Liver (tissue), 9 donors: ENCODE data around the gene LSM7. TPM values are rescaled to one million over a fixed set of nuclear protein-coding genes. Genes with fewer than 3 reads are reported as not detected.

ENCODE experiments used
- DNase-seq: peaks from one replicate; pipeline ENCODE4 v3.0.0-alpha.2; 2017; ENCODE audit warnings: low spot score
- H3K27ac ChIP-seq, 2 donors: one replicate each; pipeline ENCODE4 v1.7.0; 2013; ENCODE audit warnings: inconsistent platforms in 2 of 2, low read length in 2 of 2, control low read depth in 1 of 2, low read depth in 1 of 2, mild to moderate bottlenecking in 1 of 2
- H3K27me3 ChIP-seq, 4 donors: one replicate each; pipeline versions ENCODE4 v1.6.1 to v1.7.0; 2013; ENCODE audit warnings: low read length in 3 of 4, inconsistent platforms in 1 of 4, mild to moderate bottlenecking in 1 of 4, moderate library complexity in 1 of 4; ENCODE audit not compliant: control insufficient read depth in 4 of 4, insufficient read depth in 4 of 4
- H3K36me3 ChIP-seq, 4 donors: one replicate each; pipeline versions ENCODE4 v1.6.1 to v1.7.0; 2013; ENCODE audit warnings: low read length in 3 of 4, mild to moderate bottlenecking in 3 of 4, low read depth in 1 of 4, moderate library complexity in 1 of 4; ENCODE audit not compliant: control insufficient read depth in 4 of 4, insufficient read depth in 3 of 4
- H3K4me1 ChIP-seq, 4 donors: one replicate each; pipeline versions ENCODE4 v1.6.1 to v1.7.0; 2013; ENCODE audit warnings: low read length in 3 of 4, mild to moderate bottlenecking in 3 of 4, moderate library complexity in 1 of 4; ENCODE audit not compliant: control insufficient read depth in 4 of 4, insufficient read depth in 4 of 4
- H3K4me3 ChIP-seq, 3 donors: one replicate each; pipeline versions ENCODE4 v1.6.1 to v1.7.0; 2013; ENCODE audit warnings: low read length in 3 of 3, control low read depth in 1 of 3, low read depth in 1 of 3, mild to moderate bottlenecking in 1 of 3
- H3K9ac ChIP-seq, 2 donors: one replicate each; pipeline ENCODE4 v1.7.0; 2013; ENCODE audit warnings: low read length in 2 of 2, mild to moderate bottlenecking in 2 of 2, moderate library complexity in 2 of 2, control low read depth in 1 of 2, low read depth in 1 of 2
- H3K9me3 ChIP-seq, 4 donors: one replicate each; pipeline versions ENCODE4 v1.6.1 to v1.7.0; 2013; ENCODE audit warnings: low read length in 3 of 4; ENCODE audit not compliant: control insufficient read depth in 4 of 4
- EGR1 ChIP-seq, 2 donors: IDR thresholded peaks; 2 replicates each; pipeline ENCODE4 v1.6.1; 2016 to 2018; ENCODE audit warnings: antibody characterized with exemption in 2 of 2, low read depth in 2 of 2
- FOXA1 ChIP-seq: IDR thresholded peaks from 2 replicates; pipeline ENCODE4 v1.6.1; 2016; ENCODE audit warnings: antibody characterized with exemption
- FOXA2 ChIP-seq: IDR thresholded peaks from 2 replicates; pipeline ENCODE4 v1.6.1; 2016; ENCODE audit warnings: antibody characterized with exemption
- GABPA ChIP-seq, 2 donors: IDR thresholded peaks in 1 of 2; conservative IDR thresholded peaks in 1 of 2; 2 replicates each; pipeline ENCODE4 v1.6.1; 2016; ENCODE audit warnings: antibody characterized with exemption in 2 of 2, mild to moderate bottlenecking in 1 of 2, moderate library complexity in 1 of 2
- HNF4A ChIP-seq, 2 donors: conservative IDR thresholded peaks; 2 replicates each; pipeline ENCODE4 v1.6.1; 2016; ENCODE audit warnings: antibody characterized with exemption in 2 of 2, mild to moderate bottlenecking in 2 of 2
- HNF4G ChIP-seq: IDR thresholded peaks from 2 replicates; pipeline ENCODE4 v1.6.1; 2016; ENCODE audit warnings: antibody characterized with exemption
- JUND ChIP-seq, 2 donors: IDR thresholded peaks; 2 replicates each; pipeline ENCODE4 v1.6.1; 2016; ENCODE audit warnings: antibody characterized with exemption in 2 of 2
- NR2F2 ChIP-seq: IDR thresholded peaks from 2 replicates; pipeline ENCODE4 v1.6.1; 2016; ENCODE audit warnings: antibody characterized with exemption
- RAD21 ChIP-seq, 2 donors: IDR thresholded peaks; 2 replicates each; pipeline ENCODE4 v1.6.1; 2016; ENCODE audit warnings: antibody characterized with exemption in 2 of 2, mild to moderate bottlenecking in 2 of 2
- RXRA ChIP-seq, 2 donors: IDR thresholded peaks; 2 replicates each; pipeline ENCODE4 v1.6.1; 2017 to 2018; ENCODE audit warnings: antibody characterized with exemption in 2 of 2, mild to moderate bottlenecking in 1 of 2
- SP1 ChIP-seq: IDR thresholded peaks from 2 replicates; pipeline ENCODE4 v1.6.1; 2018; ENCODE audit warnings: antibody characterized with exemption, mild to moderate bottlenecking
- TAF1 ChIP-seq: conservative IDR thresholded peaks from 2 replicates; pipeline ENCODE4 v1.6.1; 2016; ENCODE audit warnings: antibody characterized with exemption, mild to moderate bottlenecking
- YY1 ChIP-seq: IDR thresholded peaks from 2 replicates; pipeline ENCODE4 v1.6.1; 2016; ENCODE audit warnings: antibody characterized with exemption, mild to moderate bottlenecking
- WGBS: extraction: QIAGEN DNeasy Blood & Tissue Kit; methylation state at CpG from one replicate; pipeline ENCODE4 v1.1.7; 2013; 5-methylcytosine and 5-hydroxymethylcytosine counted together
- polyA plus RNA-seq, 2 donors: library from polyadenylated mRNA; stranded (reverse) in 1 of 2; unstranded in 1 of 2; fragments of 200-250 nt in 1 of 2; fragments of >200 nt in 1 of 2; fragmentation: Nextera tagmentation in 1 of 2; extraction: Ambion mirVana in 1 of 2; gene quantifications; one replicate each; pipeline versions ENCODE4 v1.2.1 to v1.2.3, GENCODE V29; 2013 to 2015
- total RNA-seq, 2 donors: library from RNA; depleted of rRNA; stranded (reverse); fragments of >200 nt; gene quantifications; one replicate each; pipeline ENCODE4 v1.2.3, GENCODE V29; 2014
- TF ChIP-seq, protein P1 (sequence below): IDR thresholded peaks from 2 replicates; pipeline ENCODE4 v1.6.1; 2016; ENCODE audit warnings: antibody characterized with exemption
- TF ChIP-seq, protein P2 (sequence below): IDR thresholded peaks from 2 replicates; pipeline ENCODE4 v1.6.1; 2016; ENCODE audit warnings: antibody characterized with exemption
- TF ChIP-seq, protein P3 (sequence below): IDR thresholded peaks from 2 replicates; pipeline ENCODE4 v1.6.1; 2016; ENCODE audit warnings: antibody characterized with exemption, mild to moderate bottlenecking
- TF ChIP-seq, protein P4 (sequence below): fragments of 150-350 bp; IDR thresholded peaks from 2 replicates; pipeline ENCODE4 v1.5.1; 2017; ENCODE audit warnings: improper control_type of control experiment, low read depth, low read length; ENCODE audit not compliant: missing input control
- TF ChIP-seq, protein P5 (sequence below): IDR thresholded peaks from 2 replicates; pipeline ENCODE4 v1.6.1; 2016; ENCODE audit warnings: antibody characterized with exemption
- donor health status: healthy.
- donor health status: healthy.
- donor health status: healthy.
- donor health status: healthy.
- donor health status: healthy.

LSM7 gene
- total and polyA plus RNA-seq, 4 donors: 23.6 to 59.9 (median 38.5) TPM

DNA sequence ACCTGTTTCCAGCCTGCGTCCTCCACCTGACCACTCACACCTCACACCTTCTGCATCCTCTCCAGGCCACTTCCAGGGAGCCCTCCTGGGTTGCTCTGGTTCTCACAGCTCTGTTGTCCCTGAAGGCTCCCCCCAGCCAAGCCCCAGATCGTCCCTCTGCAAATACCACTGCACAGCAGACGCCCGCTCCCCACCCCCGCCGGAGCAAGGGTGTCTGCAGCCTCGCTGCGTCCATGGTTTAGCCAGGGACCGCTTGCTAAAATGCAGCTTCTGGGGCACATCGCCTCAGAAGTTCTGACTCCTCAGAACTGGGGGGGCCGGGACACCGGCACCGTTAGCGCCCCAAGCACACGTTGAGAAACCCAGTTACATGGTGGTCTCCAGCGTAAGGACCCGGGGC is 21.4 kb downstream of the LSM7 start:
- WGBS: 54% methylated on average over 17 of the region's 17 CpGs
- H3K4me3 ChIP-seq: no peak overlapping the region
- TF ChIP-seq FOXA2: no peak
- TF ChIP-seq GABPA (IDR thresholded peaks at IDR 0.05 in 1 of 2, conservative IDR thresholded peaks at IDR 0.05 in 1 of 2): no peak
- TF ChIP-seq, protein P1, sequence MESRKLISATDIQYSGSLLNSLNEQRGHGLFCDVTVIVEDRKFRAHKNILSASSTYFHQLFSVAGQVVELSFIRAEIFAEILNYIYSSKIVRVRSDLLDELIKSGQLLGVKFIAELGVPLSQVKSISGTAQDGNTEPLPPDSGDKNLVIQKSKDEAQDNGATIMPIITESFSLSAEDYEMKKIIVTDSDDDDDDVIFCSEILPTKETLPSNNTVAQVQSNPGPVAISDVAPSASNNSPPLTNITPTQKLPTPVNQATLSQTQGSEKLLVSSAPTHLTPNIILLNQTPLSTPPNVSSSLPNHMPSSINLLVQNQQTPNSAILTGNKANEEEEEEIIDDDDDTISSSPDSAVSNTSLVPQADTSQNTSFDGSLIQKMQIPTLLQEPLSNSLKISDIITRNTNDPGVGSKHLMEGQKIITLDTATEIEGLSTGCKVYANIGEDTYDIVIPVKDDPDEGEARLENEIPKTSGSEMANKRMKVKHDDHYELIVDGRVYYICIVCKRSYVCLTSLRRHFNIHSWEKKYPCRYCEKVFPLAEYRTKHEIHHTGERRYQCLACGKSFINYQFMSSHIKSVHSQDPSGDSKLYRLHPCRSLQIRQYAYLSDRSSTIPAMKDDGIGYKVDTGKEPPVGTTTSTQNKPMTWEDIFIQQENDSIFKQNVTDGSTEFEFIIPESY: no peak
- TF ChIP-seq EGR1 (IDR thresholded peaks at IDR 0.05; ENCODE audit: low read depth in 2 of 2): no peak
- TF ChIP-seq FOXA1: no peak
- TF ChIP-seq, protein P2, sequence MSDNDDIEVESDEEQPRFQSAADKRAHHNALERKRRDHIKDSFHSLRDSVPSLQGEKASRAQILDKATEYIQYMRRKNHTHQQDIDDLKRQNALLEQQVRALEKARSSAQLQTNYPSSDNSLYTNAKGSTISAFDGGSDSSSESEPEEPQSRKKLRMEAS: no peak
- no peak for TF ChIP-seq YY1
- TF ChIP-seq JUND (IDR thresholded peaks at IDR 0.05): no peak
- TF ChIP-seq RAD21 (IDR thresholded peaks at IDR 0.05): no peak
- no peak for TF ChIP-seq RXRA (IDR thresholded peaks at IDR 0.05)
- TF ChIP-seq HNF4G: no peak
- no peak for TF ChIP-seq NR2F2
- TF ChIP-seq, protein P3, sequence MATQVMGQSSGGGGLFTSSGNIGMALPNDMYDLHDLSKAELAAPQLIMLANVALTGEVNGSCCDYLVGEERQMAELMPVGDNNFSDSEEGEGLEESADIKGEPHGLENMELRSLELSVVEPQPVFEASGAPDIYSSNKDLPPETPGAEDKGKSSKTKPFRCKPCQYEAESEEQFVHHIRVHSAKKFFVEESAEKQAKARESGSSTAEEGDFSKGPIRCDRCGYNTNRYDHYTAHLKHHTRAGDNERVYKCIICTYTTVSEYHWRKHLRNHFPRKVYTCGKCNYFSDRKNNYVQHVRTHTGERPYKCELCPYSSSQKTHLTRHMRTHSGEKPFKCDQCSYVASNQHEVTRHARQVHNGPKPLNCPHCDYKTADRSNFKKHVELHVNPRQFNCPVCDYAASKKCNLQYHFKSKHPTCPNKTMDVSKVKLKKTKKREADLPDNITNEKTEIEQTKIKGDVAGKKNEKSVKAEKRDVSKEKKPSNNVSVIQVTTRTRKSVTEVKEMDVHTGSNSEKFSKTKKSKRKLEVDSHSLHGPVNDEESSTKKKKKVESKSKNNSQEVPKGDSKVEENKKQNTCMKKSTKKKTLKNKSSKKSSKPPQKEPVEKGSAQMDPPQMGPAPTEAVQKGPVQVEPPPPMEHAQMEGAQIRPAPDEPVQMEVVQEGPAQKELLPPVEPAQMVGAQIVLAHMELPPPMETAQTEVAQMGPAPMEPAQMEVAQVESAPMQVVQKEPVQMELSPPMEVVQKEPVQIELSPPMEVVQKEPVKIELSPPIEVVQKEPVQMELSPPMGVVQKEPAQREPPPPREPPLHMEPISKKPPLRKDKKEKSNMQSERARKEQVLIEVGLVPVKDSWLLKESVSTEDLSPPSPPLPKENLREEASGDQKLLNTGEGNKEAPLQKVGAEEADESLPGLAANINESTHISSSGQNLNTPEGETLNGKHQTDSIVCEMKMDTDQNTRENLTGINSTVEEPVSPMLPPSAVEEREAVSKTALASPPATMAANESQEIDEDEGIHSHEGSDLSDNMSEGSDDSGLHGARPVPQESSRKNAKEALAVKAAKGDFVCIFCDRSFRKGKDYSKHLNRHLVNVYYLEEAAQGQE: no peak
- TF ChIP-seq TAF1: no peak
- TF ChIP-seq, protein P4, sequence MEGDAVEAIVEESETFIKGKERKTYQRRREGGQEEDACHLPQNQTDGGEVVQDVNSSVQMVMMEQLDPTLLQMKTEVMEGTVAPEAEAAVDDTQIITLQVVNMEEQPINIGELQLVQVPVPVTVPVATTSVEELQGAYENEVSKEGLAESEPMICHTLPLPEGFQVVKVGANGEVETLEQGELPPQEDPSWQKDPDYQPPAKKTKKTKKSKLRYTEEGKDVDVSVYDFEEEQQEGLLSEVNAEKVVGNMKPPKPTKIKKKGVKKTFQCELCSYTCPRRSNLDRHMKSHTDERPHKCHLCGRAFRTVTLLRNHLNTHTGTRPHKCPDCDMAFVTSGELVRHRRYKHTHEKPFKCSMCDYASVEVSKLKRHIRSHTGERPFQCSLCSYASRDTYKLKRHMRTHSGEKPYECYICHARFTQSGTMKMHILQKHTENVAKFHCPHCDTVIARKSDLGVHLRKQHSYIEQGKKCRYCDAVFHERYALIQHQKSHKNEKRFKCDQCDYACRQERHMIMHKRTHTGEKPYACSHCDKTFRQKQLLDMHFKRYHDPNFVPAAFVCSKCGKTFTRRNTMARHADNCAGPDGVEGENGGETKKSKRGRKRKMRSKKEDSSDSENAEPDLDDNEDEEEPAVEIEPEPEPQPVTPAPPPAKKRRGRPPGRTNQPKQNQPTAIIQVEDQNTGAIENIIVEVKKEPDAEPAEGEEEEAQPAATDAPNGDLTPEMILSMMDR: no peak
- TF ChIP-seq SP1: no peak
- no peak for TF ChIP-seq HNF4A (conservative IDR thresholded peaks at IDR 0.05)
- no peak overlapping the region for H3K27ac ChIP-seq
- no peak overlapping the region for H3K9ac ChIP-seq
- no peak for DNase-seq
- no peaks in the 10 kb centered on the region for H3K36me3 ChIP-seq
- H3K27me3 ChIP-seq: peaks cover 0 to 3% (median 3%) of the 10 kb centered on the region in 4 donors
- no peaks in the 10 kb centered on the region for H3K9me3 ChIP-seq
- H3K4me1 ChIP-seq: peaks cover 0 to 8% (median under 1%) of the 10 kb centered on the region in 4 donors

DNA sequence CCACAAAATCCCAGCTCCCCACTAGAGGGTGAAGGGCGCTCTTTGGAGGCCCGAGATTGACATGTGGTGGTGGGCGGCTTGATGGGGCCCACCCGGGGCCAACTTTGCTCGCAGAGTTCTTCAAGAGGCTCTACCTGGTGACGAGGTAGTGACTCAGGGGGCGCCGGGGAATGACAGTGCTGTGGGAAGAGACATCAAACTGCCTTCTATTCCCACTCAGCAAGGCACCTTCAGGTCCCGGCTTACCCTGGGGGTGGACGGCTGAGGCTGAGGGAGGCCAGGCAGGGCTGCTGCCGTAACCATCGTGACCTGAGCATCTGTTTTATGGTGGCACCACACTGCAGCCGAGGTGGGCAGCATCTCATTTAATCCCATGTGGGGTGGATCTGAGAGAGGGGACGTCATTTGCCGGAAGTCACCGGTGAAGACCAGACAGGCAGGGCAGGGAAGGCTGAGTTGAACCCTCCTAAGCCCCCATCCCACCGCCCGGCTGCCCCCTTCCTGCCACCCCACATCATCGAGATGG is 22.0 kb downstream of the LSM7 start:
- 75% methylated on average over 19 of the region's 19 CpGs for whole genome bisulfite sequencing
- H3K36me3 ChIP-seq: no peaks in the 10 kb centered on the region
- no peak overlapping the region for H3K4me3 ChIP-seq
- H3K27me3 ChIP-seq: peaks cover 0 to 3% (median 3%) of the 10 kb centered on the region in 4 donors
- no peak for DNase-seq
- H3K9ac ChIP-seq: no peak overlapping the region
- H3K9me3 ChIP-seq: no peaks in the 10 kb centered on the region
- H3K4me1 ChIP-seq: peaks cover 0 to 8% (median under 1%) of the 10 kb centered on the region in 4 donors
- H3K27ac ChIP-seq: no peak overlapping the region
- TF ChIP-seq SP1 (no peak), RXRA (IDR thresholded peaks at IDR 0.05) (no peak), HNF4G (no peak), HNF4A (conservative IDR thresholded peaks at IDR 0.05) (no peak), YY1 (no peak), FOXA2 (no peak), EGR1 (IDR thresholded peaks at IDR 0.05; ENCODE audit: low read depth in 2 of 2) (no peak)
- TF ChIP-seq, protein P1: no peak
- TF ChIP-seq, protein P4: no peak
- TF ChIP-seq, protein P2: no peak
- TF ChIP-seq, protein P5, sequence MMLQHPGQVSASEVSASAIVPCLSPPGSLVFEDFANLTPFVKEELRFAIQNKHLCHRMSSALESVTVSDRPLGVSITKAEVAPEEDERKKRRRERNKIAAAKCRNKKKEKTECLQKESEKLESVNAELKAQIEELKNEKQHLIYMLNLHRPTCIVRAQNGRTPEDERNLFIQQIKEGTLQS: no peak
